Stomach smooth muscle (tissue), 2 donors: Measurements from ENCODE around the gene IL22.

ENCODE experiments used
- H3K27ac ChIP-seq: one replicate; pipeline ENCODE4 v1.7.0; 2013; ENCODE audit warnings: mild to moderate bottlenecking, low read length, inconsistent platforms
- H3K27me3 ChIP-seq, 2 donors: one replicate each; pipeline ENCODE4 v1.7.0; 2013; ENCODE audit warnings: low read length in 2 of 2; ENCODE audit not compliant: insufficient read depth in 2 of 2, control insufficient read depth in 1 of 2
- H3K36me3 ChIP-seq, 2 donors: one replicate each; pipeline ENCODE4 v1.7.0; 2013; ENCODE audit warnings: low read length in 2 of 2; ENCODE audit not compliant: control insufficient read depth in 2 of 2, insufficient read depth in 2 of 2
- H3K4me1 ChIP-seq: one replicate; pipeline ENCODE4 v1.7.0; 2013; ENCODE audit warnings: low read length; ENCODE audit not compliant: control insufficient read depth, insufficient read depth
- H3K4me3 ChIP-seq, 2 donors: one replicate each; pipeline ENCODE4 v1.7.0; 2013; ENCODE audit warnings: low read length in 2 of 2
- H3K9ac ChIP-seq, 2 donors: one replicate each; pipeline ENCODE4 v1.7.0; 2013; ENCODE audit warnings: low read length in 2 of 2, mild to moderate bottlenecking in 1 of 2
- H3K9me3 ChIP-seq, 2 donors: one replicate each; pipeline ENCODE4 v1.7.0; 2013; ENCODE audit warnings: low read length in 2 of 2; ENCODE audit not compliant: control insufficient read depth in 2 of 2
- donor health status: healthy.
- donor health status: Pancreatic carcinoma.

Gene IL22

DNA sequence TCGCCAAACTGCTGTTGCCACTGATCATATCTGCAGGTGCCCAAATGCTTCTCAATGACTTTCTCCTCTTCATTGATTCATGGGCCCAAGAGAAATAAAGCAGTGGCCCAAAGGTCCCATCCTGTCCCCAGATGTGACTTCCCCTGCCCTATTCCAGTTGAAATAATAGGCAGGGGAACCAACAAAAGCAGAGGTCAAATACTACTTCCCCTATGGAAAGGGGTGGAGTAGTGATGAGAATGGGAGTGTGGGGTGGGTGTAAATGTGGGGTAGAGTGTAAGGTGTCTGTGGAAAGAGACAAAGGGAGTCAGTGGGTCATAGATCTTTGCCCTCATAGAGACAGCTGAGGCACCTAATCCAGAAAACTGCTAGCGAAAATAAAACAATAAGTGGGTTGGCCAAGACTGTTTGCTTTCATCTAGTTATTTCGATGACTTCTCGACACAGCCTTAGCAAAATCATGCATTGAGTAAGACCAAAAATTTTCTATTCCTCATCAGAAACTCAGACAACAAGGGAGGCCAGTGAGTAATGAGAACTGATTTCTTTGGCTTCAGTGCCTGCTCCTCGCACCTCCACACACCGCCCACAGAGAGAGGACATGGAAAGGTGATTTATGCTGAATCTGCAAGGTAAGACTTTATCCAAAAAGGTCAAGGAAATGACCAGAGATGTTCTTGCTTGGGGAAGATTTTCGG, 10.9 kb upstream of the IL22 start:
- H3K36me3 ChIP-seq: no peaks in the 10 kb centered on the region
- no peaks in the 10 kb centered on the region for H3K27me3 ChIP-seq
- H3K4me1 ChIP-seq: no peaks in the 10 kb centered on the region
- H3K27ac ChIP-seq: no peak overlapping the region
- no peaks in the 10 kb centered on the region for H3K9me3 ChIP-seq
- no peak overlapping the region for H3K4me3 ChIP-seq
- no peak overlapping the region for H3K9ac ChIP-seq

DNA sequence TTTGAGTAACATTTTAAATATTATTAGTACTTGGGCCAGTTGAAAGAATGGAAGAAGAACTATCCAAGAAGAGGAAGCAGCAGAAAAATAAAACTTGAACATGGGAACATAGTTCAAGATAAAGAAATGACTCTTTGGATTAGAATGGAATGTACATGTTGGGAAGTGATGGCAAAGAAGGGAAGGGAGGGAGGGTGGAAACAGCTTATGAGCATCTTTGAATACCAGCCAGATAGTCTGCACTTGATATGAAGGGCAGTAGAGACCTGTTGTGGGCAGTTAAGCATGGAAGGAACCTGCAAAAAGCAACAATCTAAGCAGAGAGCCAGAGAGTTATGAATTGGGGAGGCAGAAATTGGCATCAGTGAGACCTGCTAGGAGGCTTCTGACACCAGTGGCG, 10.0 kb upstream of the IL22 start:
- Histone ChIP-seq H3K27me3 (no peaks in the 10 kb centered on the region), H3K27ac (no peak overlapping the region), H3K4me3 (no peak overlapping the region), H3K9me3 (no peaks in the 10 kb centered on the region), H3K4me1 (no peaks in the 10 kb centered on the region), H3K36me3 (no peaks in the 10 kb centered on the region), H3K9ac (no peak overlapping the region)

- Histone ChIP-seq H3K9ac (no peak overlapping the region), H3K4me3 (no peak overlapping the region), H3K27me3 (no peaks in the 10 kb centered on the region), H3K27ac (no peak overlapping the region), H3K36me3 (no peaks in the 10 kb centered on the region), H3K4me1 (no peaks in the 10 kb centered on the region), H3K9me3 (no peaks in the 10 kb centered on the region)
Measured at GRCh38 chr12:68261896-68262295, 8.5 kb upstream of the IL22 start.

DNA sequence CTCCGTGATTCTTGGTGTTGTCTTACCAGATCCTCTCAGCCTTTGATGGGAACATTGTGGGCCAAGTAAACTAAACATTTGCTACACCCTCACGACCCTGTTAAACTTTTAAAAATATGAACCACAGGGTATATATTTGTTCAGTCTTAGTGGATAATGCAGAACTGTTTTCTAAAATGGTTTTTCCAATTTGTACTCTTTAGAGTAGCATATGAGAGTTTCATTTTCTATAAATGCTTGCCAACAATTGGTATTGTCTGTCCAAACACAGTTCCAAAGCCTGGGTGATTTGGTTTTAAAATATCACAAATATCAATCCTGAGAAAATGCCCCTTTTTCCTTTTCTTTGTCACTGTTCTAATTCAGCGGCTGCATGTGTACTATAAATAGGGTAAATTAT, 6.7 kb upstream of the IL22 start:
- Histone ChIP-seq H3K36me3 (no peaks in the 10 kb centered on the region), H3K9me3 (no peaks in the 10 kb centered on the region), H3K27me3 (no peaks in the 10 kb centered on the region), H3K27ac (no peak overlapping the region), H3K9ac (no peak overlapping the region), H3K4me3 (no peak overlapping the region), H3K4me1 (no peaks in the 10 kb centered on the region)

- no peaks in the 10 kb centered on the region for H3K9me3 ChIP-seq
- H3K4me3 ChIP-seq: no peak overlapping the region
- H3K27me3 ChIP-seq: no peaks in the 10 kb centered on the region
- no peak overlapping the region for H3K27ac ChIP-seq
- no peaks in the 10 kb centered on the region for H3K36me3 ChIP-seq
- H3K4me1 ChIP-seq: no peaks in the 10 kb centered on the region
- no peak overlapping the region for H3K9ac ChIP-seq
Measured at GRCh38 chr12:68259318-68259940, 6.0 kb upstream of the IL22 start.

GRCh38 chr12:68252077-68252476, 1.3 kb downstream of the IL22 start:
- no peak overlapping the region for H3K9ac ChIP-seq
- H3K27ac ChIP-seq: no peak overlapping the region
- H3K4me3 ChIP-seq: no peak overlapping the region
- H3K27me3 ChIP-seq: no peaks in the 10 kb centered on the region
- no peaks in the 10 kb centered on the region for H3K9me3 ChIP-seq
- no peaks in the 10 kb centered on the region for H3K36me3 ChIP-seq
- H3K4me1 ChIP-seq: no peaks in the 10 kb centered on the region

DNA sequence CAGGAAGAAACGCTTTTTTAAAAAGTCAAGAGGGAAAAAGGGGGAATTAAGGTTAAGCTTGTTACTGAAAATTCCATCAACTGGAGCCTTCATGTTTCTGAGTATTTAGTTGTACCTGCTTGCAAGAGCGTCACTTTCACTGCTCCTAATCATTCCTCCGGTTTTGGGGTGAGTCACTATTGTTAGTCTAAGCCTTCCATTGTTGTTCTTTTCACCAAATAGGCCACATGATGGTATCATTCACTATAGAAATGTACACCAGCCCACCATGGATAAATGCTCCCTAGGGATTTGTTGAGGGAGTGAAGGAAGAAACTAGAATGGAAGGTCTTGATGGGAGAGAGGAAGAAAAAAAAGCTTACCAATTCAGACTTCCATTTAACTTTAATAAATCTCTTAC, 3.0 kb downstream of the IL22 start:
- Histone ChIP-seq H3K36me3 (no peaks in the 10 kb centered on the region), H3K4me3 (no peak overlapping the region), H3K27ac (no peak overlapping the region), H3K4me1 (peaks cover 7% of the 10 kb centered on the region), H3K9me3 (no peaks in the 10 kb centered on the region), H3K27me3 (no peaks in the 10 kb centered on the region), H3K9ac (no peak overlapping the region)

- no peak overlapping the region for H3K9ac ChIP-seq
- no peaks in the 10 kb centered on the region for H3K27me3 ChIP-seq
- H3K9me3 ChIP-seq: no peaks in the 10 kb centered on the region
- H3K27ac ChIP-seq: no peak overlapping the region
- H3K4me1 ChIP-seq: peaks cover 7% of the 10 kb centered on the region
- H3K4me3 ChIP-seq: no peak overlapping the region
- no peaks in the 10 kb centered on the region for H3K36me3 ChIP-seq
Measured at GRCh38 chr12:68247785-68248184, 5.6 kb downstream of the IL22 start.

GRCh38 chr12:68246350-68246749, 7.1 kb downstream of the IL22 start:
- Histone ChIP-seq H3K4me3 (peak overlapping the region; percentile 74 to 80), H3K4me1 (peaks cover 7% of the 10 kb centered on the region), H3K27me3 (no peaks in the 10 kb centered on the region), H3K27ac (peak overlapping the region; percentile 91), H3K9ac (peak overlapping the region; percentile 55 to 65), H3K36me3 (no peaks in the 10 kb centered on the region), H3K9me3 (no peaks in the 10 kb centered on the region)

DNA sequence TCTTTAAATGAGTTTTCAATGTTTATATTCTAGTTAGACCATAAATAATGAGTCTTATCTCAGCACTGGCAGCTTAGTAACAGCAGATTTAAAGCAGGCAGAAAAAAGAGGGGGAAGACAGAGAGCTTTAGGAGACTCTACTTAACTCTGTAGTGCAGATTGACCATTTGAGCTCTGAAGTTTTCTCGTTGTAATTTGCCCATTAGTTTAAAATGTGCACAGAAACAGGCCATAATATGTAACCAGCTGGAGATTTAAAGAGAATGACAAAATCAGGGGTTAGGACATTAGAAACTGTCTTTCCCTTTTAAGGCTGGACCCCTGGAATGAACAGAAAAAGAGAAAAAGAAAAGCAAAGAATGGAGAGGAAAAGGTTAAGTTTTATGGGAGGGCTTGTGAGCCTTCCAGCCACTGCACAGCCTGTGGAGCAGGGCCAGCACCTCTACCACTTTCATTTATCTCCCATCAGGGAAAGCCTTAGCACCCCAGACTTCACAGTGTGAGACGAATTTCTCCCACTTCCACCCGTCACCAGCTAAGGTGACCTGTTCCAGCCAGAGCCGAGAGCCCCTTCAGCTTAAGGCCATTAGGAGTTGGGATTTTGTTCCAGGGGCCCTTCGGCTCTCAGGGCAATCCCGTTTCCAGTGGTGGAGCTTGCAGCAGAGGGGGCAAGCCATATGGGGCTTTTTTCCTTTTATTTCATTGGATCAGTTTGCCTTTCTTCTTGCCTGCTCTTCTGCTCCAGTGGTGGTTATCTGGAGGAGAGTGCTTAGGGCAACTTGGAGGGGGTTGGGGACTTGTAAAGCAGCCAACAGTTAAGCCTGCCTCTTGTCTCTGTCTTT, 8.0 kb downstream of the IL22 start:
- Histone ChIP-seq H3K9me3 (no peaks in the 10 kb centered on the region), H3K4me3 (peak overlapping the region; percentile 74 to 80), H3K27ac (peak overlapping the region; percentile 91)

More for the DNA sequence above, 8.0 kb downstream of the IL22 start:
- Histone ChIP-seq H3K4me1 (peaks cover 13% of the 10 kb centered on the region), H3K9ac (peak overlapping the region; percentile 55 to 65), H3K36me3 (no peaks in the 10 kb centered on the region), H3K27me3 (no peaks in the 10 kb centered on the region)
